Progenitor cell of endocrine pancreas (in vitro differentiated cells): ENCODE measurements around the gene TRIP6. TPM values are rescaled to one million over a fixed set of nuclear protein-coding genes. Genes with fewer than 3 reads are reported as not detected.

Source experiments
- DNase-seq: peaks from one replicate; pipeline ENCODE4 v3.0.0; 2021; ENCODE audit warnings: low spot score; ENCODE audit not compliant: unreplicated experiment
- H3K27ac Mint-ChIP-seq: 2 replicates; pipeline ENCODE4 v1.8.0; 2021; ENCODE audit warnings: mild to moderate bottlenecking, moderate library complexity, mixed read lengths
- H3K27me3 Mint-ChIP-seq: 2 replicates; pipeline ENCODE4 v1.8.0; 2021; ENCODE audit warnings: mixed read lengths
- H3K36me3 Mint-ChIP-seq: 2 replicates; pipeline ENCODE4 v1.8.0; 2022; ENCODE audit warnings: mixed read lengths; ENCODE audit not compliant: insufficient read depth
- H3K4me1 Mint-ChIP-seq: 2 replicates; pipeline ENCODE4 v1.8.0; 2021; ENCODE audit warnings: low read depth, mixed read lengths
- H3K4me3 Mint-ChIP-seq: 2 replicates; pipeline ENCODE4 v1.8.0; 2021; ENCODE audit warnings: low read depth, mild to moderate bottlenecking, moderate library complexity, mixed read lengths
- H3K9me3 Mint-ChIP-seq: 2 replicates; pipeline ENCODE4 v1.8.0; 2021; ENCODE audit warnings: low read depth, mixed read lengths
- CTCF ChIP-seq: fragments of 200-600 bp; sonication (generic); IDR thresholded peaks from one replicate; pipeline ENCODE4 v1.5.0; 2021; ENCODE audit warnings: antibody characterized with exemption, mild to moderate bottlenecking; ENCODE audit not compliant: unreplicated experiment
- microRNA-seq: library from miRNA; unstranded; fragments of <30 nt; microRNA quantifications from one replicate; pipeline ENCODE4 v1.1.0, GENCODE V29; 2020; ENCODE audit warnings: borderline number of aligned reads; ENCODE audit not compliant: unreplicated experiment
- total RNA-seq: library from RNA; stranded (reverse); gene quantifications from 2 replicates; pipeline ENCODE4 v1.2.1, GENCODE V29; 2021

Gene TRIP6
- total RNA-seq, 1 donor from 2014 or later: 76.9 TPM

GRCh38 chr7:100921039-100921438, 53.9 kb downstream of the TRIP6 start:
- Mint-ChIP-seq H3K27me3 (peaks cover 3% of the 10 kb centered on the region), H3K36me3 (no peaks in the 10 kb centered on the region), H3K4me3 (no peak overlapping the region), H3K27ac (no peak overlapping the region), H3K9me3 (peaks cover 7% of the 10 kb centered on the region), H3K4me1 (peaks cover 9% of the 10 kb centered on the region)
- DNase-seq: no peak
- no peak for TF ChIP-seq CTCF

Small RNAs within 50 kb of the gene (microRNA-seq; reads per million reads assigned to microRNA genes)
- not detected for gene MIR6875

Other genes starting within 250 kb of the TRIP6 start
- 0.62 and 0.93 TPM in 2 replicates for gene TFR2, start 225.8 kb upstream of the TRIP6 start, total RNA-seq
- 4.1 and 4.2 TPM in 2 replicates for gene ACTL6B, start 210.9 kb upstream of the TRIP6 start, total RNA-seq
- gene GNB2, start 193.6 kb upstream of the TRIP6 start, total RNA-seq: 160 and 167 TPM in 2 replicates
- gene GIGYF1, start 173.1 kb upstream of the TRIP6 start, total RNA-seq: 89.3 and 95.1 TPM in 2 replicates
- gene POP7, start 161.3 kb upstream of the TRIP6 start, total RNA-seq: 30.2 and 33.7 TPM in 2 replicates
- gene EPO, start 146.9 kb upstream of the TRIP6 start, total RNA-seq: 0.22 and 0.29 TPM in 2 replicates
- not detected in 2 replicates for gene ZAN, start 133.8 kb upstream of the TRIP6 start, total RNA-seq
- gene EPHB4, start 39.9 kb upstream of the TRIP6 start, total RNA-seq: 164 TPM in 2 replicates
- gene SLC12A9, start 14.7 kb upstream of the TRIP6 start, total RNA-seq: 57.9 and 62.6 TPM in 2 replicates
- gene SRRT, start 7.7 kb downstream of the TRIP6 start, total RNA-seq: 293 and 302 TPM in 2 replicates
- 2.3 and 3.5 TPM in 2 replicates for gene UFSP1, start 22.3 kb downstream of the TRIP6 start, total RNA-seq
- gene ACHE, start 28.5 kb downstream of the TRIP6 start, total RNA-seq: 4.0 and 5.1 TPM in 2 replicates
- gene MUC3A, start 82.1 kb downstream of the TRIP6 start, total RNA-seq: 2.0 and 2.1 TPM in 2 replicates
- gene MUC12, start 102.2 kb downstream of the TRIP6 start, total RNA-seq: 0.31 and 0.33 TPM in 2 replicates
- gene MUC17, start 152.7 kb downstream of the TRIP6 start, total RNA-seq: not detected in 2 replicates
- gene TRIM56, start 218.1 kb downstream of the TRIP6 start, total RNA-seq: 19.3 and 22.0 TPM in 2 replicates